ENCODE results near the gene OR52E6.

The OR52E6 gene

GRCh38 chr11:5796541-5796940 is 45.2 kb downstream of the OR52E6 start:
- Histone ChIP-seq H3K27me3 (ENCODE audit: insufficient read depth, low read length) (no peaks in the 10 kb centered on the region), H3K9me2 (ENCODE audit: low read depth, low read length) (no peaks in the 10 kb centered on the region), H3K79me2 (ENCODE audit: insufficient read depth, low read length) (no peaks in the 10 kb centered on the region), H2AFZ (ENCODE audit: low read length) (no peak overlapping the region), H3K4me2 (ENCODE audit: low read length) (no peak overlapping the region), H3K9ac (ENCODE audit: low read length) (no peak overlapping the region), H3K9me3 (ENCODE audit: low read length) (no peaks in the 10 kb centered on the region), H3K27ac (ENCODE audit: low read depth, low read length, poor library complexity, severe bottlenecking) (no peak overlapping the region), H3K36me3 (ENCODE audit: insufficient read depth, low read length) (no peaks in the 10 kb centered on the region), H4K20me1 (ENCODE audit: insufficient read depth, low read length) (no peaks in the 10 kb centered on the region), H3K4me3 (ENCODE audit: low read depth, low read length, poor library complexity, severe bottlenecking) (no peak overlapping the region), H3K4me1 (ENCODE audit: insufficient read depth, low read length, severe bottlenecking) (no peaks in the 10 kb centered on the region), H3F3A (ENCODE audit: insufficient read depth, low read length) (no peaks in the 10 kb centered on the region)
- TF ChIP-seq CTCF (IDR thresholded peaks at IDR 0.05; ENCODE audit: low read length) (no peak), EZH2 (IDR thresholded peaks at IDR 0.05; ENCODE audit: borderline replicate concordance, low read length) (no peak)

- H3F3A ChIP-seq (ENCODE audit: insufficient read depth, low read length) = no peaks in the 10 kb centered on the region
- no peak within 1 kb of the TSS for H3K4me3 ChIP-seq (ENCODE audit: low read depth, low read length, poor library complexity, severe bottlenecking)
- H4K20me1 ChIP-seq (ENCODE audit: insufficient read depth, low read length) = no peaks in the 10 kb centered on the region
- no peak within 1 kb of the TSS for H2AFZ ChIP-seq (ENCODE audit: low read length)
- H3K27me3 ChIP-seq (ENCODE audit: insufficient read depth, low read length) = no peaks in the 10 kb centered on the region
- H3K9me3 ChIP-seq (ENCODE audit: low read length) = no peaks in the 10 kb centered on the region
- H3K9ac ChIP-seq (ENCODE audit: low read length) = no peak within 1 kb of the TSS
- H3K4me1 ChIP-seq (ENCODE audit: insufficient read depth, low read length, severe bottlenecking) = no peaks in the 10 kb centered on the region
- no peaks in the 10 kb centered on the region for H3K9me2 ChIP-seq (ENCODE audit: low read depth, low read length)
- TF ChIP-seq CTCF (IDR thresholded peaks at IDR 0.05; ENCODE audit: low read length) (no peak), EZH2 (IDR thresholded peaks at IDR 0.05; ENCODE audit: borderline replicate concordance, low read length) (no peak)
- no peaks in the 10 kb centered on the region for H3K79me2 ChIP-seq (ENCODE audit: insufficient read depth, low read length)
- H3K36me3 ChIP-seq (ENCODE audit: insufficient read depth, low read length) = no peaks in the 10 kb centered on the region
- no peak within 1 kb of the TSS for H3K4me2 ChIP-seq (ENCODE audit: low read length)
- H3K27ac ChIP-seq (ENCODE audit: low read depth, low read length, poor library complexity, severe bottlenecking) = no peak within 1 kb of the TSS
Measured at GRCh38 chr11:5791165-5791564, 50.5 kb downstream of the OR52E6 start, which contains the start of gene OR52N1. Gene OR52N1 (minus strand): TSS chr11:5791265. CDS start chr11:5788816, 2,449 bp downstream.
